22Rv1 (cell line): ENCODE data around the gene GPR3.

ENCODE experiments used
- CTCF ChIP-seq: fragments of 450-650 bp; IDR thresholded peaks from 2 replicates; pipeline ENCODE4 v1.5.1; 2017; ENCODE audit warnings: mild to moderate bottlenecking
- ZFX ChIP-seq: fragments of 450-650 bp; IDR thresholded peaks from 2 replicates; pipeline ENCODE4 v1.6.1; 2017; ENCODE audit warnings: antibody characterized with exemption, borderline replicate concordance

DNA sequence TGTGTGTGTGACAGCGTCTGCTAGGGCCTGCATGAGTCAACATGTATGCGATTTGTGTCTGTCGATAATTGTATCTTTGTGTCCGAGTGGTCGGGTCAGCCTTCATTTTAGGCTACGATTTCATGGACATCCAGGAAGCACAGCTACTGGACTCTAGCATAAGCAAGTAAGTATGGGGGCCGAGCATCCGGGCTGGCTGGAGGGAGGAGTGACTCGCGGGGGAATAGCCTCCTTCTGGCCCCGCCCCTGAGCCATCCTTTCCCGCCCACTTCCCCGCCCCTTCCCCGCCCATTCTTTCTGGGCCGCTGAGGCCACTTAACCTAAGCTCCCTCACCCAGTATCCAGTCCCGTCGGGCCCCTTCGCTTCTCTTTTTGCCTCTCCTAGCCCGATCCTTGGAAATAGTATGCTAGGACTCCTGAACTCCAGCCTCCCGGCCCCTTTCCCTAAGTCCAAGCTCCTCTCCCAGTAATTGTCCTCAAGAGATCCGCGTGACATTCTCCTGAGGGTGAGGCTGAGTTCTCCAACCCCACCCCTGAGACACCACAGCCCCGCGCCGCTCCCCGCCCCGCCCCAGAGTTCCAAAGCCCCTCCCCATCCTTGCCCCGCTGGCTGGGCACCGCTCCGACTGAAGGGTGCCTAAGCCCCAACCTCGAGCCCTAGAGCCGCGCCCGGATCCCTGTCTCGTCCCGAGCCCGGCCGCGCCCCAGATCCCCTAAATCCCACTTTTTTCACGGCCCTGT, 26.9 kb upstream of the GPR3 start:
- TF ChIP-seq CTCF (no peak), ZFX (no peak)
